Osteocyte (in vitro differentiated cells): ENCODE results near the gene SPECC1. TPM values are rescaled to one million over a fixed set of nuclear protein-coding genes. Genes with fewer than 3 reads are reported as not detected.

Source experiments
- DNase-seq: peaks from one replicate; pipeline ENCODE4 v3.0.0; 2021; ENCODE audit warnings: mixed read lengths; ENCODE audit not compliant: unreplicated experiment; ENCODE audit errors: extremely low spot score
- H3K27ac Mint-ChIP-seq: one replicate; pipeline ENCODE4 v1.8.0; 2021; ENCODE audit warnings: mild to moderate bottlenecking, mixed read lengths; ENCODE audit not compliant: unreplicated experiment
- H3K27me3 Mint-ChIP-seq: one replicate; pipeline ENCODE4 v1.8.0; 2021; ENCODE audit warnings: mixed read lengths; ENCODE audit not compliant: unreplicated experiment
- H3K36me3 Mint-ChIP-seq: one replicate; pipeline ENCODE4 v1.8.0; 2021; ENCODE audit warnings: mixed read lengths; ENCODE audit not compliant: unreplicated experiment
- H3K4me1 Mint-ChIP-seq: one replicate; pipeline ENCODE4 v1.8.0; 2021; ENCODE audit warnings: mixed read lengths; ENCODE audit not compliant: unreplicated experiment
- H3K4me3 Mint-ChIP-seq: one replicate; pipeline ENCODE4 v1.8.0; 2021; ENCODE audit warnings: mild to moderate bottlenecking, moderate library complexity, mixed read lengths; ENCODE audit not compliant: unreplicated experiment
- H3K9me3 Mint-ChIP-seq: one replicate; pipeline ENCODE4 v1.8.0; 2021; ENCODE audit warnings: mixed read lengths; ENCODE audit not compliant: unreplicated experiment
- total RNA-seq: library from RNA; stranded (reverse); gene quantifications from 2 replicates; pipeline ENCODE4 v1.2.1, GENCODE V29; 2021
- TF ChIP-seq, protein P1 (sequence below): fragments of 200-600 bp; sonication (generic); IDR thresholded peaks from 2 replicates; pipeline ENCODE4 v1.5.0; 2021; ENCODE audit warnings: antibody characterized with exemption, mild to moderate bottlenecking, moderate library complexity

SPECC1 gene
- total RNA-seq, 1 donor from 2014 or later = 12.1 TPM

DNA sequence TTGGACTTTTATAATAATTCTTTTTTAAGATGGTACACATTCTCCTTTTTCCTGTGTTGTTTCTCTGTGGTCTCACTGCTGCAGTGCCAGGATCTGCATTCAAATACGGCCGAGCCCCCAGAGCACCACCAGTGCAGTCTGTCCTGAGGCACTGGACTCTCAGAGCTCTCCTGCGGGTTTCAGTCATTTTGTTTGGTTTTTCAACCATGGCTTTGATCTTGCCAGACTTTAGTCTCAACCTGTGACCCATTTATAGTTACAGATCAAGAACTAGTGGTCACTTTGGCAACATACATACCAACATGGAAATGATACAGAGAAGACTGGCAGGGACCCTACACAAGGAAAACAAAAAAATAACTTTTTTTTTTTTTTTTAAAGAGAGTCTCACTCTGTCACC lies 280.8 kb downstream of the SPECC1 start:
- Mint-ChIP-seq H3K4me3 (no peak overlapping the region), H3K27me3 (no peaks in the 10 kb centered on the region)

GRCh38 chr17:20291853-20292252 lies 282.7 kb downstream of the SPECC1 start:
- H3K4me3 Mint-ChIP-seq = no peak overlapping the region

More for the DNA sequence above, 280.8 kb downstream of the SPECC1 start:
- TF ChIP-seq, protein P1, sequence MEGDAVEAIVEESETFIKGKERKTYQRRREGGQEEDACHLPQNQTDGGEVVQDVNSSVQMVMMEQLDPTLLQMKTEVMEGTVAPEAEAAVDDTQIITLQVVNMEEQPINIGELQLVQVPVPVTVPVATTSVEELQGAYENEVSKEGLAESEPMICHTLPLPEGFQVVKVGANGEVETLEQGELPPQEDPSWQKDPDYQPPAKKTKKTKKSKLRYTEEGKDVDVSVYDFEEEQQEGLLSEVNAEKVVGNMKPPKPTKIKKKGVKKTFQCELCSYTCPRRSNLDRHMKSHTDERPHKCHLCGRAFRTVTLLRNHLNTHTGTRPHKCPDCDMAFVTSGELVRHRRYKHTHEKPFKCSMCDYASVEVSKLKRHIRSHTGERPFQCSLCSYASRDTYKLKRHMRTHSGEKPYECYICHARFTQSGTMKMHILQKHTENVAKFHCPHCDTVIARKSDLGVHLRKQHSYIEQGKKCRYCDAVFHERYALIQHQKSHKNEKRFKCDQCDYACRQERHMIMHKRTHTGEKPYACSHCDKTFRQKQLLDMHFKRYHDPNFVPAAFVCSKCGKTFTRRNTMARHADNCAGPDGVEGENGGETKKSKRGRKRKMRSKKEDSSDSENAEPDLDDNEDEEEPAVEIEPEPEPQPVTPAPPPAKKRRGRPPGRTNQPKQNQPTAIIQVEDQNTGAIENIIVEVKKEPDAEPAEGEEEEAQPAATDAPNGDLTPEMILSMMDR = no peak
- DNase-seq = peak; percentile 15
- H3K9me3 Mint-ChIP-seq = peaks cover 4% of the 10 kb centered on the region
- peaks cover 2% of the 10 kb centered on the region for H3K4me1 Mint-ChIP-seq
- H3K36me3 Mint-ChIP-seq = peaks cover 2% of the 10 kb centered on the region
- H3K27ac Mint-ChIP-seq = no peak overlapping the region

DNA sequence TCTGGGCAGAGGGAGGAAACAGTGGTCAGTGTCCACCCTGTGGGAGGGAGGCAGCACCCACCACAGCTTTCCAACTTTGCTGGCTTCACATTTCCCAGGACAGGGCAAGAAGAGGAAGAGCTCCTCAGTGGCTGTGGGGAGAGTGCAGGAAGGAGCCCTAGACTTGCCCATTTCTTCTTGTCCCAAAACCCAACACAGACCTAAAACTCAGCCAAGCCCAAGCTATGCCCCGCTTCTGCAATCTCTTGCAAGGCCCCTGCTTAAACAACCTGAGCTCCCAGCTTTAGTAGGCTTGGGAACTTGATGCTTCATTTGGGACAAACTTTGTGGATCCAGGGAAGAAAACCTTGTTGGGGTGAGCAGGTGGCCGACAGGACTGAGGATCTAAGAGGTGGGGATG lies 284.3 kb downstream of the SPECC1 start:
- Mint-ChIP-seq H3K9me3 (peaks cover under 1% of the 10 kb centered on the region), H3K36me3 (peaks cover 2% of the 10 kb centered on the region), H3K27me3 (no peaks in the 10 kb centered on the region), H3K27ac (no peak overlapping the region), H3K4me1 (no peaks in the 10 kb centered on the region), H3K4me3 (no peak overlapping the region)
- peak; percentile 46 for DNase-seq
- TF ChIP-seq, protein P1 = no peak

More at GRCh38 chr17:20291853-20292252, 282.7 kb downstream of the SPECC1 start:
- no peaks in the 10 kb centered on the region for H3K27me3 Mint-ChIP-seq
- TF ChIP-seq, protein P1 = no peak
- H3K4me1 Mint-ChIP-seq = no peaks in the 10 kb centered on the region
- peaks cover 4% of the 10 kb centered on the region for H3K9me3 Mint-ChIP-seq
- DNase-seq = no peak
- H3K36me3 Mint-ChIP-seq = peaks cover 2% of the 10 kb centered on the region
- H3K27ac Mint-ChIP-seq = no peak overlapping the region

GRCh38 chr17:20294120-20294519 lies 285.0 kb downstream of the SPECC1 start:
- H3K27ac Mint-ChIP-seq = no peak overlapping the region
- H3K27me3 Mint-ChIP-seq = no peaks in the 10 kb centered on the region
- no peak for DNase-seq
- TF ChIP-seq, protein P1 = no peak
- no peaks in the 10 kb centered on the region for H3K4me1 Mint-ChIP-seq
- peaks cover 2% of the 10 kb centered on the region for H3K36me3 Mint-ChIP-seq
- H3K9me3 Mint-ChIP-seq = no peaks in the 10 kb centered on the region
- H3K4me3 Mint-ChIP-seq = no peak overlapping the region

DNA sequence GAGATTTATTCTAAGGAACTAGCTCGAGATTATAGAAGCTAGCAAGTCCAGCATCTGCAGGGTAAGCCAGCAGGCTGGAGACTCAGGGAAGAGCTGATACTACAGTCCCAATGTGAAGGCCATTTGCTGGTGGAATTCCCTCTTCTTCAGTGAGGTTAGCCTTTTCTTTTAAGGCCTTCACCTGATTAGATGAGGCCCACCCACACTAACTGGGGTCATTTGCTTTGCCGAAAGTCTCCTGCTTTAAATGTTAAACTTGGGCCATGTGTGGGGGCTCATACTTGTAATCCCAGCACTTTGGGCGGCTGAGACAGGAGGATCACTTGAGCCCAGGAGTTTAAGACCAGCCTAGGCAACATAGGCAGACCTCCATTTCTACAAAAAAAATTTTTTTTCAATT lies 289.9 kb downstream of the SPECC1 start:
- no peaks in the 10 kb centered on the region for H3K36me3 Mint-ChIP-seq
- peaks cover 6% of the 10 kb centered on the region for H3K4me1 Mint-ChIP-seq
- H3K4me3 Mint-ChIP-seq = no peak overlapping the region
- no peak for DNase-seq
- no peaks in the 10 kb centered on the region for H3K27me3 Mint-ChIP-seq
- no peak overlapping the region for H3K27ac Mint-ChIP-seq
- TF ChIP-seq, protein P1 = no peak
- H3K9me3 Mint-ChIP-seq = no peaks in the 10 kb centered on the region
